GM19324 (cell line): ENCODE data around the gene KIAA0586.
"Not testable (repeated sequence)": the region's sequence is repeated elsewhere in the genome, so short reads cannot be mapped to it uniquely, and the experiment has no call there.

Source experiments
- ATAC-seq: cut with Tn5 transposase; IDR thresholded peaks from one replicate; pipeline ENCODE4 v1.9.1; 2021; ENCODE audit warnings: mild to moderate bottlenecking, moderate library complexity; ENCODE audit not compliant: unreplicated experiment, low FRiP score

Gene KIAA0586

GRCh38 chr14:58463147-58463546 lies 35.6 kb downstream of the KIAA0586 start:
- ATAC-seq = no peak

GRCh38 chr14:58464652-58465051 lies 37.1 kb downstream of the KIAA0586 start:
- ATAC-seq = no peak

GRCh38 chr14:58465421-58465820 lies 37.9 kb downstream of the KIAA0586 start:
- no peak for ATAC-seq

GRCh38 chr14:58466459-58466858 lies 38.9 kb downstream of the KIAA0586 start:
- ATAC-seq = no peak

GRCh38 chr14:58467575-58467974 lies 40.1 kb downstream of the KIAA0586 start:
- ATAC-seq = no peak

- no peak for ATAC-seq
Measured at GRCh38 chr14:58469309-58469708, 41.8 kb downstream of the KIAA0586 start.

GRCh38 chr14:58476320-58476719 lies 48.8 kb downstream of the KIAA0586 start:
- no peak for ATAC-seq

GRCh38 chr14:58477653-58478052 lies 50.1 kb downstream of the KIAA0586 start:
- no peak for ATAC-seq

- not testable (repeated sequence) for ATAC-seq
Measured at GRCh38 chr14:58478329-58478728, 50.8 kb downstream of the KIAA0586 start.

GRCh38 chr14:58479975-58480374 lies 52.5 kb downstream of the KIAA0586 start:
- ATAC-seq = no peak

- ATAC-seq = no peak
Measured at GRCh38 chr14:58484176-58484575, 56.7 kb downstream of the KIAA0586 start.

GRCh38 chr14:58488550-58488949 lies 61.0 kb downstream of the KIAA0586 start:
- ATAC-seq = no peak

- ATAC-seq = no peak
Measured at GRCh38 chr14:58491593-58491992, 64.1 kb downstream of the KIAA0586 start.

GRCh38 chr14:58492044-58492443 lies 64.5 kb downstream of the KIAA0586 start:
- ATAC-seq = no peak

- ATAC-seq = no peak
Measured at GRCh38 chr14:58501214-58501816, 73.8 kb downstream of the KIAA0586 start.

GRCh38 chr14:58513272-58513671 lies 85.8 kb downstream of the KIAA0586 start:
- ATAC-seq = no peak

- no peak for ATAC-seq
Measured at GRCh38 chr14:58517592-58517991, 90.1 kb downstream of the KIAA0586 start.

- ATAC-seq = not testable (repeated sequence)
Measured at GRCh38 chr14:58525691-58526090, 98.2 kb downstream of the KIAA0586 start.

GRCh38 chr14:58533446-58533845 lies 105.9 kb downstream of the KIAA0586 start:
- no peak for ATAC-seq

- no peak for ATAC-seq
Measured at GRCh38 chr14:58535044-58535443, 107.5 kb downstream of the KIAA0586 start.

- ATAC-seq = no peak
Measured at GRCh38 chr14:58537004-58537403, 109.5 kb downstream of the KIAA0586 start.

GRCh38 chr14:58540749-58541632 lies 113.5 kb downstream of the KIAA0586 start:
- no peak for ATAC-seq
